NCI-H82 treated with DMSO at 0.1 percent for 48 hours (cell line): ENCODE data around the gene PLD1.

Experiments used
- DNase-seq: peaks from one replicate; lab custom pipeline; 2025; ENCODE audit not compliant: unreplicated experiment; lab: John Stamatoyannopoulos, UW

The PLD1 gene

DNA sequence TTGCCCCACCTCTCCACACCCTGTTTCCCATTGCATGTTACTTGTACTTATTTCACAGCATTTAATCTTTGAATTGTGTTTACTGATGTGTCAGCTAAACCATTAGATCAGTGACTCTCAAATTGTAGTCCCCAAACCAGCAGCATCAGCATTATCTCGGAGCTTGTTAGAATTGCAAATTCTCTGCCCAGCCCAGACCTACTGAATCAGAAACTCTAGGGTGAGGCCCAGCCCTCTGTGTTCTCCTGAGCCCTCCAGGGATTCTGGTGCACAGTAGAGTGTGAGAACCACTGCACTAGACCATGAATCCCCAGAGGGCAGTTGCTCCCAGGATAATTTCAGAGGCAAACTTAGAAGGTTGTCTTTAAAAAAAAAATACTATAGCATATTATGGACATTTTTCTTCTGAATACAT lies 13.0 kb downstream of the PLD1 start:
- no peak for DNase-seq

DNA sequence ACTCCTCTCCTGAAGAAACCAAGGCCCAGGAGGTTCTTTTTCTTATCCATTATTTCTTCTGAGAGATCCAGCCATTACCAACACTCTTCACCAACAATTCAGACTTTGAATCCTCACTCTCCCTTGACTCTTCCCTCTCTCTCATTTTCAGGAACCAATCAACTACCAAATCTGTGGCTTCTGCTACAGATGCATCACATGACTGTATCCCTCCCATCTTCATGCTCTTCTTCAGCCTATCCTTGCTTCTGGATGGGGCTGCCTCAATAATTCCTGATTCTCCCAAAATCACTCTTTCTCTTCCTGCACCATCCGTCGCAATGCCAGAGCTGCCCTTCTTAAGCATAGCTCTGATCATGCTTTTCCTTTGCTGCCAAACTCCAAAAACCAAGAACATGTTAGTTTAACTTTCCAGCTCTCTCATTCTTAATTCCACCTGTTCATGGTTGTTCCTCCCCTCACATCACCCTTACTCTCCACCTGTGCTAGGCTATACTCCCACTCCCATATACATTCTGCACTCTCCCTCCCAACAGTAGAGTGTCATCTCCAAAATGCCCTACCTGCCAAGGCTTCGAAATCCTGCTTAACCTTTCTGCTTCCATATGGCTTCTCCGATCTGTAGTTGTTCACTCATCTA lies 13.5 kb downstream of the PLD1 start:
- DNase-seq = no peak

DNA sequence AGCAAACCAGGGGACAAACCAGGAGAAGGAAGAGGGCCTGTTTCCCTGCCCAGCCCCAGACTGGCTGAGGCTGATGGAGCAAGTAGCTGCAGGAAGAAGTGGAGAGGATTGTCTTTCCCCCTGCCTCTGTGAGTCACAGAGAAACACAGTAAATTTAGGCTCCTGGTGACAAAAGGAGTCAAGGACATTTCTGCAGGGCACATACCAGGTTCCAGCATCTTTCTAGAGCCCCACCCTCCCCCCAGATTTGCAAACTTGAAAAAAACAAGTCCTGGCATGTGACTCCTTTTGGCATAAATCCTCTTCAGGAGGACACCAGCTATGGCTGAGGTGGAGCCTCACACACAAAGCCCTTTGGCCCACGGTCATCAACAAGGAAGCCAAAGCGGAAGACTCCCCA lies 17.8 kb downstream of the PLD1 start:
- DNase-seq = no peak

DNA sequence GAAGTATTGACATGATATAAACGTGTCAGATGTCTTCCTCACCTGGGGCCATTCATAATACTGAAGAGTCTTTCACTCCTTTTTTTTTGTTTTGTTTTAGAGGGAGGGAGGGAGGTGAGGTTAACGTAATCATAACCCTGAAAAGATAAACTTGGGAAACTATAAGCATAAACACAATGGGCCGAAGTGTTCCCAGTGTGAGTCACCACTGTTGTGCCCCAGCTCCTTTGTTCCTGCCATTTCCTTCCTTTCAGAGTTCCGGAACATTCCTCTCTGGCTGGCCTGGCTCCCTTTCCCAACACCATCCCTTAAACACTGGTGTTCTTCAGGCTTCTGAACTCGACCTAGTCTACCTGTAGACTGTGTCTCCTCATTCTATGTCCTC lies 18.6 kb downstream of the PLD1 start:
- no peak for DNase-seq

- no peak for DNase-seq
These were observed 19.2 kb downstream of the PLD1 start for GRCh38 chr3:171790898-171791691.

DNA sequence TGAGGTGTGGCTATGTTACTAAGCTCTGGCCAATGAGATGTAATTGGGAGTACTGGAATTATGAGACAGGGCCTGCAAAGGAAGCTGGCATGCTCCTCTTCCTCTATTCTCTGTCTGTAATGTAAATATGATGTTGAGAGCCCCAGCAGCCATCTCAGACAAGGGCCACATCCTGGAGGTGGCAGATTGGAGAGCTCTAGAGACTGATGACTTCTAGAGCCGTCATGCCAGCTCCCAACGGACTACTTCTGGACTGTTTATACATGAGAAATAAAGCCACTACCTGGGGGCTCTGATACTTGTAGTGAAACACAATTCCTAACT lies 19.7 kb downstream of the PLD1 start:
- no peak for DNase-seq

GRCh38 chr3:171789759-171790505 lies 20.4 kb downstream of the PLD1 start:
- no peak for DNase-seq

- no peak for DNase-seq
These were observed 21.5 kb downstream of the PLD1 start for GRCh38 chr3:171788546-171789351.

- DNase-seq = no peak
These were observed 23.3 kb downstream of the PLD1 start for GRCh38 chr3:171786997-171787396.

- DNase-seq = no peak
These were observed 25.3 kb downstream of the PLD1 start for GRCh38 chr3:171784937-171785336.

GRCh38 chr3:171784387-171784786 lies 25.9 kb downstream of the PLD1 start:
- no peak for DNase-seq

DNA sequence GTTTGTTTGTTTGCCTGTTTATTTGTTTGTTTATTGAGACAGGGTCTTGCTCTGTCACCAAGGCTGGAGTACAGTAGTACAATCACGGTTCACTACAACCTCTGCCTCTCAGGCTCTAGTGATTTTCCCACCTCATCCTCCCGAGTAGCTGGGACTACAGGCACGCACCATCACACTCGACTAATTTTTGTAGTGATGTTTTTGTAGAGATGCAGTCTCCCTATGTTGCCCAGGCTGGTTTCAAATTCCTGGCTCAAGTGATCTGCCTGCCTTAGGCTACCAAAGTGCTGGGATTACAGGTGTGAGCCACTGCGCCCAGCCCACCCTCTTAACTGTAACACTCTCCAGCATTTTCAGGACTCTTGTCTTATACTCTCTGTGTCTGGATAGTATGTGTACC lies 26.7 kb downstream of the PLD1 start:
- no peak for DNase-seq

DNA sequence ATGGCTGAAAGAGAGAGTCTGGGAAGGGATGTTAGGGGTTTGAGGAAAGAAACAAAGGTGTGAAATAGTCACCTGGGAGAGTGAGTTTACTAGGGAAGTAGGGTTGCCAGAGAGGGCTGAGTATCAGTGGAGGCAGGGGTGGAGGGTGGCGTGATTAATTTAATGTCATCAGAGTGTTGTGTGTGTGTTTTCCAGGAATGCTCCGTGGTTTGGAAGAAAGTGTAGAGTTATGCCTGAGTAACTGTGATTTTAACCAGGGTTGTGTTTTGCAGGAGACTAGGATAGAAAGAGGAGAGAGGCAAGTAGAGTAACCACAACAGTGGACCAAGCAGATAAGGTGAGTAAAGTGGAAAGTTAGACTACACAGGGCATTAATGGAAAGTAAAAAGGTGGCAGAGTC lies 27.2 kb downstream of the PLD1 start:
- DNase-seq = no peak

GRCh38 chr3:171782617-171783016 lies 27.7 kb downstream of the PLD1 start:
- no peak for DNase-seq

GRCh38 chr3:171781711-171782127 lies 28.6 kb downstream of the PLD1 start:
- DNase-seq = no peak

- no peak for DNase-seq
These were observed 31.8 kb downstream of the PLD1 start for GRCh38 chr3:171778493-171778892.

- no peak for DNase-seq
These were observed 32.7 kb downstream of the PLD1 start for GRCh38 chr3:171777596-171777995.

DNA sequence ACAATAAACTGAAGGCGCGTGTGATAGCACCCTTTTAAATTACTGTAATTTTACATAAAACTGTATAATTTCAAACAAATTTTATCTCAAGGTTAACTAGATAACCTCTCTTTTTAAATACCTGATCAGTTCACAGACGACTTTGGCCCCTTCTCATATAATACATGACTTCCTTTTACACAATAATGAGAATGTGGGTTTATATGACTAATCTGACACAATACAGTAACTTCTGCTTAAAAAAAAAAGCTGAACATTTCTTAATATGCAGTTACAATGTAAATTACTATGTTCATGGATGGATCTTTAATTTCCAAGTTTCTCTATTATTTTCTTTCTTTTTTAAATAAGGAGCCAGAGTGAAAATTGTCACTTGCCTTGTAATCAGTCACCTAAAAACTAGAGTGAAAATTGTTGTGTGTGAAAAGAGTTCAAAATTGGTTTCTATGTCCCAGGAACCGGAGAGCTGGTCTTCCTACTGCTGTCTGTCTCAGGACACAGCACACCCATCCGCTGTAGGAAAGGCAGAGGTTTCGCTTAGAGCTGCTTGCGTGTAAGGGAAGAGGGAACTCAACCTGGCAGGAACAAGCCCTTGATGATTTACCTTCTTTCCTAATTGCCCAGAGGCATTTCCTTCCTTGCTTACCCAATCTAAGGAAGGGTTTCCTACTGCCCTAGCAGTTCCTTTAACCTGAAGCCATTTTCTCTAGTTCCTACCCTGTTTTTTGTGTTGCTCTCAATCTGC lies 33.3 kb downstream of the PLD1 start:
- no peak for DNase-seq

DNA sequence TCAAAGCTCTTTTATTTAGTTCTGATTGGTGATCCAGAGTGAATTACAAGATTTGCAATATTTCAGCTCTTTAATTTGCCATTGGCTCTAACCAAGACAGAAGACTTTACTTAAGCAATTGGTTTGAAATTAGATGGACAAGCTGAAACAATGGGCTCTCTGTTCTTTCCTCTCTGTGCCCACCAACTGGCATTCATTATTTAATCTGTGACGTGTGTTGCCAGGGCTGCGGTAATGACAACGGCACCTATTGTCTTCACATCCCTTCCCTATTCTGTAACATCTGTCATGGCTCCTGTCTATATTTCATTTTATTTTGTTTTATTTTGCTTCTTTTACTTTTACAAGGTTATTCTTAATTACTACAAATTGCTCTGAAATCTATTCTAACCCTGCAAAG lies 33.9 kb downstream of the PLD1 start:
- DNase-seq = no peak

DNA sequence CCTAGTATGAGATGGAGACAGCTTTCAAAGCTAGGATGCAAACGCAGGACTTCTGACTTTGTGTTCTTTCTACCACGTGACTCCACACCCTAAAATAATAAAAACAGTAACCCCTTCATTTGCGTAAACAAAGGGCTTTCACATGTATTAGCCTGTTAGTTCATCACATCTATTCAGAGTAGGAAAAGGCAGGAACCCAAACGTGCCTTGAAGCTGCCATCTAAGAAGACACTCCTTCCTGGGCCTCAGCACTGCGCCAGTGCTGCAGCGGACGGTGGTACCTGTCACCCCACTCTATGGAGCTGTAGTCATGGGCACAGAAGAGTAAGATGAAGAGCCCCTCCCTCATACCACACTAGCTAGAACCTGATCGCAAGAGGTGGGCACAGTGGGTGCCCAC lies 34.3 kb downstream of the PLD1 start:
- DNase-seq = no peak

DNA sequence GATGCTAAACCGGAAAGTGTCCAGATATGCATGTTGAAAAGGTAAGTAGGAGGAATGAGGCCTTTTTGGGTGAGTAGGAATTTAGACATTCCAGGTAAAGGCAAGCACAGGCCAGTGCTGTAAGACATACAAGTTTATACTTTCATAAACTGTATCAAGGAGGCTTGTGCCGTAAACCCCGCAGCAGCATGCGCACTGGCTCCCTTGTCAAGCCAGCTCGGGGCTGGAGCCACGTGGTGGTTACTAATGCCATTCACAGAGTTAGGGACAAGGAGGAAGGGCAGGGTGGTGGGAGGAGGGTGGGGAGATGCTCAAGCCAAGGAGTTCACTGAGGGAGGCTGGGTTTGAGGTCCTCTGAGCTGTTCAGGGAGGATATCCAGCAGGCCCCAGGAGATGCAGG lies 35.8 kb downstream of the PLD1 start:
- DNase-seq = no peak
